PC-9 (cell line): ENCODE measurements around the gene ALMS1. TPM values are rescaled to one million over a fixed set of nuclear protein-coding genes. Genes with fewer than 3 reads are reported as not detected.
"Not testable (repeated sequence)": the region's sequence is repeated elsewhere in the genome, so short reads cannot be mapped to it uniquely, and the experiment has no call there.

ENCODE experiments used
- BruUV-seq: library from RNA; stranded (reverse); fragments of 400-500 nt; replicated peaks from 2 replicates; lab custom pipeline; 2021; lab: Mats Ljungman, UMichigan
- CTCF ChIA-PET: fragments of 300-600 bp; sonication (Branson Sonifier 250); formaldehyde crosslinking; loops from one replicate; lab custom pipeline; 2022; ENCODE audit warnings: antibody characterized with exemption; lab: Charles Lee
- POLR2A ChIA-PET: fragments of 300-600 bp; sonication (Branson Sonifier 250); formaldehyde crosslinking; loops from one replicate; lab custom pipeline; 2022; ENCODE audit warnings: antibody characterized with exemption; ENCODE audit not compliant: unreplicated experiment; lab: Charles Lee
- DNase-seq, 2 experiments: peaks; one replicate each; pipeline versions ENCODE4 v3.0.0 to v3.0.0-alpha.2; 2015 to 2022; ENCODE audit warnings: mixed read lengths in 1 of 2
- H2AFZ ChIP-seq: fragments of 200-600 bp; sonication (generic); 2 replicates; pipeline ENCODE4 v1.8.1; 2017; ENCODE audit warnings: antibody characterized with exemption
- H3F3A ChIP-seq: fragments of 200-600 bp; sonication (generic); 2 replicates; pipeline ENCODE4 v1.8.1; 2017; ENCODE audit warnings: antibody characterized with exemption, mild to moderate bottlenecking, low read depth; ENCODE audit not compliant: insufficient read depth
- H3K27ac ChIP-seq: fragments of 200-600 bp; sonication (generic); 2 replicates; pipeline ENCODE4 v1.6.1; 2016; ENCODE audit warnings: mixed run types
- H3K27me3 ChIP-seq: fragments of 200-600 bp; sonication (generic); 2 replicates; pipeline ENCODE4 v1.6.1; 2016; ENCODE audit warnings: low read depth, mixed run types; ENCODE audit not compliant: insufficient read depth
- H3K36me3 ChIP-seq: fragments of 200-600 bp; sonication (generic); 2 replicates; pipeline ENCODE4 v1.6.1; 2016; ENCODE audit warnings: low read depth, mixed run types
- H3K4me1 ChIP-seq: fragments of 200-600 bp; sonication (generic); replicated peaks from 2 replicates; pipeline ENCODE4 v1.6.1; 2016; ENCODE audit warnings: mixed run types; ENCODE audit not compliant: insufficient read depth
- H3K4me2 ChIP-seq: fragments of 200-600 bp; sonication (generic); 2 replicates; pipeline ENCODE4 v1.6.1; 2017; ENCODE audit warnings: mixed run types
- H3K4me3 ChIP-seq: fragments of 200-600 bp; sonication (generic); 2 replicates; pipeline ENCODE4 v1.6.1; 2016; ENCODE audit warnings: mixed run types
- H3K79me2 ChIP-seq: fragments of 200-600 bp; sonication (generic); 2 replicates; pipeline ENCODE4 v1.6.1; 2017; ENCODE audit warnings: low read depth, mixed run types
- H3K9me2 ChIP-seq: fragments of 200-600 bp; sonication (generic); 2 replicates; pipeline ENCODE4 v1.8.1; 2017; ENCODE audit warnings: mild to moderate bottlenecking; ENCODE audit not compliant: insufficient read depth
- H3K9me3 ChIP-seq: fragments of 200-600 bp; sonication (generic); 2 replicates; pipeline ENCODE4 v1.8.1; 2016; ENCODE audit warnings: low read depth; ENCODE audit not compliant: insufficient read depth
- H4K20me1 ChIP-seq: fragments of 200-600 bp; sonication (generic); 2 replicates; pipeline ENCODE4 v1.8.1; 2017; ENCODE audit not compliant: insufficient read depth
- EZH2 ChIP-seq: fragments of 200-600 bp; sonication (generic); IDR thresholded peaks from 2 replicates; pipeline ENCODE4 v1.8.0; 2017; ENCODE audit warnings: antibody characterized with exemption, low read depth
- intact Hi-C: fragments of 100-400 bp; cut with micrococcal nuclease; formaldehyde crosslinking; loops from one replicate; pipeline ENCODE4 v1.10.0; 2022; ENCODE audit not compliant: unreplicated experiment
- total RNA-seq: library from RNA; stranded (reverse); gene quantifications from 2 replicates; pipeline ENCODE4 v1.2.3, GENCODE V29; 2021
- TF ChIP-seq, protein P1 (sequence below): fragments of 200-600 bp; sonication (generic); conservative IDR thresholded peaks from 2 replicates; pipeline ENCODE4 v1.6.1; 2017; ENCODE audit warnings: mixed run types, antibody characterized with exemption, mild to moderate bottlenecking, moderate library complexity

ALMS1 gene
- total RNA-seq, 1 experiment from 2014 or later = 16.7 TPM

DNA sequence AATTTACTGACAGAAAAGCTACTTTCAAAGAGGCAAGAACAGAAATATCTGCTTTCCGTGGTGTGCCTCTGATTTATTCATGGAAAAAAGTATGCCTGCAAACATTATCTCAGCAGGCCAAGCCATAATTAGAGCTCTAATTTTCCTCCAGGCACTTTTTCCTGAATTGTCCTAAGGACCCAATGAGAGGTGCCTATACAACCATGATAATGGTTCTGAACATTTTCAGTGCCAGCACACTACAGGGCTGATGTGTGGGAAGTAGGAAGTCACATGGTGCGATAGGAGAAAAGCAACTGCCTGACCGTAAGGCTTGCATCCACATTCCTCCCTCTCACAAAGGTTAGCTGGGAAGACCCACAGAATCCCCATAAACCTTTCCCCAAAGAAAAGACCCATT, 46.4 kb upstream of the ALMS1 start:
- BruUV-seq = no TSS peak
- no peak overlapping the region for H3K4me2 ChIP-seq
- peaks cover 4% of the 10 kb centered on the region for H3K27me3 ChIP-seq
- no peaks in the 10 kb centered on the region for H3F3A ChIP-seq
- TF ChIP-seq, protein P1, sequence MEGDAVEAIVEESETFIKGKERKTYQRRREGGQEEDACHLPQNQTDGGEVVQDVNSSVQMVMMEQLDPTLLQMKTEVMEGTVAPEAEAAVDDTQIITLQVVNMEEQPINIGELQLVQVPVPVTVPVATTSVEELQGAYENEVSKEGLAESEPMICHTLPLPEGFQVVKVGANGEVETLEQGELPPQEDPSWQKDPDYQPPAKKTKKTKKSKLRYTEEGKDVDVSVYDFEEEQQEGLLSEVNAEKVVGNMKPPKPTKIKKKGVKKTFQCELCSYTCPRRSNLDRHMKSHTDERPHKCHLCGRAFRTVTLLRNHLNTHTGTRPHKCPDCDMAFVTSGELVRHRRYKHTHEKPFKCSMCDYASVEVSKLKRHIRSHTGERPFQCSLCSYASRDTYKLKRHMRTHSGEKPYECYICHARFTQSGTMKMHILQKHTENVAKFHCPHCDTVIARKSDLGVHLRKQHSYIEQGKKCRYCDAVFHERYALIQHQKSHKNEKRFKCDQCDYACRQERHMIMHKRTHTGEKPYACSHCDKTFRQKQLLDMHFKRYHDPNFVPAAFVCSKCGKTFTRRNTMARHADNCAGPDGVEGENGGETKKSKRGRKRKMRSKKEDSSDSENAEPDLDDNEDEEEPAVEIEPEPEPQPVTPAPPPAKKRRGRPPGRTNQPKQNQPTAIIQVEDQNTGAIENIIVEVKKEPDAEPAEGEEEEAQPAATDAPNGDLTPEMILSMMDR = no peak
- no peak for TF ChIP-seq EZH2
- no peak overlapping the region for H3K4me3 ChIP-seq
- DNase-seq = no peak
- H3K79me2 ChIP-seq = no peaks in the 10 kb centered on the region
- POLR2A ChIA-PET = no interaction called here
- H4K20me1 ChIP-seq = no peaks in the 10 kb centered on the region
- peaks cover 7% of the 10 kb centered on the region; the same call in 1 of the 2 replicates for H3K9me3 ChIP-seq
- intact Hi-C loops = no loop called here
- no peaks in the 10 kb centered on the region for H3K4me1 ChIP-seq
- H3K27ac ChIP-seq = no peak overlapping the region
- H3K36me3 ChIP-seq = no peaks in the 10 kb centered on the region
- CTCF ChIA-PET = no interaction called here
- no peak overlapping the region for H2AFZ ChIP-seq
- H3K9me2 ChIP-seq = no peaks in the 10 kb centered on the region

- no peaks in the 10 kb centered on the region for H3K36me3 ChIP-seq
- BruUV-seq = no TSS peak
- CTCF ChIA-PET = no interaction called here
- POLR2A ChIA-PET = no interaction called here
- H3K27ac ChIP-seq = no peak overlapping the region
- peaks cover 21% of the 10 kb centered on the region for H3K27me3 ChIP-seq
- no peaks in the 10 kb centered on the region for H3K9me2 ChIP-seq
- H3F3A ChIP-seq = no peaks in the 10 kb centered on the region
- H4K20me1 ChIP-seq = no peaks in the 10 kb centered on the region
- no peak overlapping the region for H3K4me2 ChIP-seq
- H3K9me3 ChIP-seq = no peaks in the 10 kb centered on the region
- DNase-seq = no peak
- H3K4me3 ChIP-seq = no peak overlapping the region
- no peaks in the 10 kb centered on the region for H3K79me2 ChIP-seq
- no peaks in the 10 kb centered on the region for H3K4me1 ChIP-seq
- no peak overlapping the region for H2AFZ ChIP-seq
- TF ChIP-seq, protein P1 = no peak
- no peak for TF ChIP-seq EZH2
- intact Hi-C loops = no loop called here
Measured at GRCh38 chr2:73341039-73341438, 44.6 kb upstream of the ALMS1 start.

GRCh38 chr2:73343992-73344391, 41.6 kb upstream of the ALMS1 start:
- H3K27me3 ChIP-seq = peaks cover 41% of the 10 kb centered on the region
- POLR2A ChIA-PET = no interaction called here
- H2AFZ ChIP-seq = no peak overlapping the region
- no TSS peak for BruUV-seq
- H3K79me2 ChIP-seq = no peaks in the 10 kb centered on the region
- H3K9me2 ChIP-seq = no peaks in the 10 kb centered on the region
- intact Hi-C loops = no loop called here
- no peaks in the 10 kb centered on the region for H3K9me3 ChIP-seq
- H4K20me1 ChIP-seq = no peaks in the 10 kb centered on the region
- no peak overlapping the region for H3K4me2 ChIP-seq
- CTCF ChIA-PET = no interaction called here
- no peaks in the 10 kb centered on the region for H3F3A ChIP-seq
- TF ChIP-seq EZH2 = no peak
- TF ChIP-seq, protein P1 = no peak
- no peak for DNase-seq
- H3K4me3 ChIP-seq = no peak overlapping the region
- no peaks in the 10 kb centered on the region for H3K4me1 ChIP-seq
- no peak overlapping the region for H3K27ac ChIP-seq
- no peaks in the 10 kb centered on the region for H3K36me3 ChIP-seq

DNA sequence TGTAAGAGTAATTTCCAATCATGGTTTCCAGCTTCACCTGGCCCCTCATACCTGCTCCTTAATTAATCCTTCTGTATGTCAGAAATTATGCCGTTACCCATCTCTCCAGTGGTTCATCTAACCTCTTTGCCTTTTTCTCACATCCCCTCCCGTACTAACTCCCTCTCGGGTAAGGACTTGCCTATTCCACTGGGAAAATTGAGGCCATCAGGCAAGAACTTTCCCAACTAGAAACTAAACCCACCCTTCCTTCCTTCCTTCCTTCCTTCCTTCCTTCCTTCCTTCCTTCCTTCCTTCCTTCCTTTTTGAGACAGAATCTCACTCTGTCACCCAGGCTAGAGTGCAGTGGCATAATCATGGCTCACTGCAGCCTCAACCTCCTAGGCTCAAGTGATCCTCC, 40.9 kb upstream of the ALMS1 start:
- H3K4me1 ChIP-seq, H3K4me3 ChIP-seq, H3K9me3 ChIP-seq, H3K36me3 ChIP-seq, H3K9me2 ChIP-seq, H3K79me2 ChIP-seq, CTCF ChIA-PET, H2AFZ ChIP-seq, DNase-seq, POLR2A ChIA-PET, BruUV-seq, intact Hi-C loops, H4K20me1 ChIP-seq, H3K4me2 ChIP-seq, H3K27ac ChIP-seq, H3F3A ChIP-seq: not testable (repeated sequence)
- peaks cover 41% of the 10 kb centered on the region for H3K27me3 ChIP-seq
